NB4 (cell line): ENCODE results near the gene GGNBP2.

Experiments
- CTCF ChIP-seq: IDR thresholded peaks from one replicate; pipeline ENCODE4 v1.5.1; 2012; ENCODE audit warnings: low read depth, low read length
- POLR2A ChIP-seq: IDR thresholded peaks from 2 replicates; pipeline ENCODE4 v1.6.1; 2011; ENCODE audit warnings: mild to moderate bottlenecking; ENCODE audit not compliant: insufficient read length; ENCODE audit errors: extremely low read depth

GRCh38 chr17:36524428-36524876, 20.3 kb upstream of the GGNBP2 start:
- TF ChIP-seq CTCF = no peak
- no peak for TF ChIP-seq POLR2A
